ENCODE measurements around the gene MPP1.
A peak's percentile ranks its signal among the peaks of the same experiment; 100 is the strongest.

Gene MPP1

DNA sequence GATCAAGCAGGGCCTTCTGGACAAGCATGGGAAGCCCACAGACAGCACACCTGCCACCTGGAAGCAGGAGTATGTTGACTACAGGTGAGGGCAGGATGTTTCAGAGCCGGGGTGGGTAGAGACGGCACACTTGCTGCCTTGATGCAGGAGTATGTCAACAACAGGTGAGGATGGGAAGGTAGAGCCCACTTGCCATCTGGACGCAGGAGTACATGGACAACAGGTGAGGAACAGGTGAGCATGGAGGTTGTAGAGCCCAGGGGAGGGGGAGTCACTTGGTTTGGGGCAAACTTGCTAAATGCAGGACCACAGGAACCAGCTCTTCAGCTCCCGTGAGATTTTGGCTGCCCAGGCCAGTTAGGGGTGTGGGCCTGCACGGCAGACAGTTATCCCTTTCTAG is 30.7 kb downstream of the MPP1 start:
- no peak for DNase-seq

DNA sequence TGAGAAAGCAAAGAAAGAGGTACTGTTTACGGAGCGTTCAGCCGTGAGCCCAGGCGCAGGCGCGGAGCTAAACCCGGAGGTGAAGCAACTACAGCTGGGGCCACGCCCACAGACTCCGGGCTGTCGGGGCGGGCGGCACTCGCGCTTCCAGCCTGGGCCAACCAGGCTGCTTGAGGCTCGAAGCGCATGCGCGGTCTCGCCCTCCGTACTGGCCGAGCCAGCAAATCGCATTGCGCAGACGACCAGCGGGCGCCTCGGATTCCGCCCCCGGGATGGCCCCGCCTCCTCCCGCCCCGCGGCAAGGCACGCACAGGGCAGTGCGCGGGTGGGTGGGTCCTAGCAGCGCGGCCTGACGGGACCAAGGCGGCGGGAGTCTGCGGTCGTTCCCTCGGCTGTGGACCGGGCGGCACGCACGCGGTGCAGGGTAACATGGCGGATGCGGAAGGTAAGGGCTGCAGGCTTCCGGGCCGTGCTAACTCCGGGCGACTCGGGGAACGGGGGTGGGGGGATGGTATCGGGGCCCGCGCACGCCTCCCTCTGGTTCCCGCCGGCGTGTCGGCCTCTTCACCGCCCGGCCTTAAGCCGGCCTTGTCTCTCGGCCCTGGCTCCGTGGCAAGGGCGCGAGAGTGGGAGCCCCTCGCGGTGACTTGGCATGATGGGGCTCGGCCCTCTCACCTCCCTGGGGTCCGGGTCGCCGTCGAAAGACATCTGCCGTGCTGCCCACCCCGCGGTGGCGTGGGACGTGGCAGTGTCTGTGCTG is 42.6 kb downstream of the MPP1 start, which contains the start of gene DKC1:
Gene DKC1 (plus strand): TSS at position 328 of the 760 bp plus-strand sequence. CDS start 102 bp downstream, at position 430.
- peak; percentile 93 for DNase-seq

DNA sequence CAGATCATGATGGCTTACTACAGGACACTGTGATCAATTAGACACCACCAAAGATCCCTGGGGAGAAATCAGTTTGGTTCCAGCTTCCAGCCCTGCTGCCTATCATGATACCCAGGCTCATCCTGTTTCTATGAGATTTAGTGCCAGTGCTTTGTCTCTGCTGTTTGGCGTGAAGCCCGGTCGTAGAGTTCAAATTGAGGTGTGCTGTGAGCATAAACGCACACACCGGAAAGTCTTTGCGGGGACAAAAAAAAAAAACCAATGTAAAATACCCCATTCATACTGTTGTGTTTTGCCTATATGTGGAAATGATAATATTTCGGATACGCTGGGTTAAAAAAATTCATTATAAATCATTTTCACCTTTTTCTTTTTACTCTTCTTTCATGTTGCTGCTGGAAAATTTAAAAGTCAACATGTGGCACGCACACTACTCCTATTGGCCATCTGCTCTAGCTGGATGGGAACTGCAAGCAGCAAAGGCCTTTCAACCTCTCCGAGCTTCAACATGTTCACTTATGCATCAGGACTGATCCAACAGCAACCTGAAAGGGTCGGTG is 43.2 kb downstream of the MPP1 start:
- no peak for DNase-seq

DNA sequence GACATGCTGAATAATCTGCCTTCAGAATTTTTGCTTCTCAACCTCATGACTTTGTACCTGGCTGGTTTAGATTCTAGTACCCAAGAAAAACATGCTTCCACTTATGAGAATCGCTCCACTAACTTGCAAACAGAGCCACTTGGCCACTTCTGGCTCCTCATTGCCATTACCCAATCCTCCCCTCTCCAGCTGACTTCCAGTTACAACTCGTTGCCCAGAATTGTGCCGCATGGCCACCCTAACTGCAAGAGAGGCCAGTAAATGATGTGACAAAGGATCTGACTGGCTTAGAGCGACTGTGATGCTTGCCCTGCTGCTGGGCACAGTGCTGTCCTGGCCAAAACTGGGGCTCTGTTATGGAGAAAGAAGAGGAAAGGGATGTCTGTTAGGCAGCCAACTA is 46.6 kb downstream of the MPP1 start:
- DNase-seq: no peak

DNA sequence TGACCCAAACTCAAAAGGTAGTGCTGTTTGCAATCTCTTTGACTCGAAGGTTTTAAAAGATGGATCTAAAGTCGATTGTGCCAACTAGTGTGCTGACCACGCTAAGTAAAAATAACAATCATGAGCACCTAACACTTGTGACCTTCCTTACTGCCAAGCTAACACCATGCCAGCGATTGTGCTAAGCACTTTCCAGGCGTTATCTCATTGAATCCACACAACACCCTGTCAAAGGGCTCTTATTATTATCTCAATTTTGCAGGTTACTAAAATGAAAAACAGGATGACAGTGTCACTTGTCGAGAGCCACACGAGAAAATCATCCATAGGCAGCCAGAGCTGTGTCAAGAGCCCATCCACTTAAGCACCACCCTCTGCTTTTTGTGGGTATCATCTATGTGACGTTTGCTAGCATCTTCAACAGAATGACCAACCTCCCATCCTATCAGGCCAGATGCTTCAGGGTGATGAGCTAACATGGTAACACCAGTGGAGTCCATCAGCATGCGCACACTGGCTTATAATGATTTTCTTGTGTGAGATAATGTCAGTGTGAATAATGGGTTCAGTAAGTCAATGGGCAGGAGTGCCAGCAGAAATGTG is 53.5 kb downstream of the MPP1 start:
- DNase-seq: no peak

DNA sequence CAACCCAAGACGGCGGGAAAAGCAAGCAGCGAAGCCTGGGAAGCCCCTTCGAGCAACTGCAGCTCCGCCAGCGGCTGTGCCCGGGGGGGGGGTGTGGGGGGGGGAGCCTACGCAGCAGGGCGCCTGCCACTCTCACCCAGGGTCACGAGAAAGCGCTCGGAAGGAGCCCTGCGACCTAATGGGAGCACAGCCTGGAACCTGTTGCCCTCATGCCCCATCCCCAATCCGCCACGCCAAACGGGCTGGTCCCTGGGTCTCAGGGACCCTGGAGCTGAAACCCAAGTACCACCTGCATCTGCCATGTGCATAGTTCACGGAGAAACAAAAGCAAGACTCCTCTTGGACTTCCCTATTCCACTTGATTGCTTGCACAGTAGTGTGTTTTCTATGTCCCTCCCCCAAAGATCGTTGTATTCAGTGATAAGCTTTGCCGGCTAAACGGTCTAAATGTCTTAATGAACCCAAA is 54.0 kb downstream of the MPP1 start:
- no peak for DNase-seq

DNA sequence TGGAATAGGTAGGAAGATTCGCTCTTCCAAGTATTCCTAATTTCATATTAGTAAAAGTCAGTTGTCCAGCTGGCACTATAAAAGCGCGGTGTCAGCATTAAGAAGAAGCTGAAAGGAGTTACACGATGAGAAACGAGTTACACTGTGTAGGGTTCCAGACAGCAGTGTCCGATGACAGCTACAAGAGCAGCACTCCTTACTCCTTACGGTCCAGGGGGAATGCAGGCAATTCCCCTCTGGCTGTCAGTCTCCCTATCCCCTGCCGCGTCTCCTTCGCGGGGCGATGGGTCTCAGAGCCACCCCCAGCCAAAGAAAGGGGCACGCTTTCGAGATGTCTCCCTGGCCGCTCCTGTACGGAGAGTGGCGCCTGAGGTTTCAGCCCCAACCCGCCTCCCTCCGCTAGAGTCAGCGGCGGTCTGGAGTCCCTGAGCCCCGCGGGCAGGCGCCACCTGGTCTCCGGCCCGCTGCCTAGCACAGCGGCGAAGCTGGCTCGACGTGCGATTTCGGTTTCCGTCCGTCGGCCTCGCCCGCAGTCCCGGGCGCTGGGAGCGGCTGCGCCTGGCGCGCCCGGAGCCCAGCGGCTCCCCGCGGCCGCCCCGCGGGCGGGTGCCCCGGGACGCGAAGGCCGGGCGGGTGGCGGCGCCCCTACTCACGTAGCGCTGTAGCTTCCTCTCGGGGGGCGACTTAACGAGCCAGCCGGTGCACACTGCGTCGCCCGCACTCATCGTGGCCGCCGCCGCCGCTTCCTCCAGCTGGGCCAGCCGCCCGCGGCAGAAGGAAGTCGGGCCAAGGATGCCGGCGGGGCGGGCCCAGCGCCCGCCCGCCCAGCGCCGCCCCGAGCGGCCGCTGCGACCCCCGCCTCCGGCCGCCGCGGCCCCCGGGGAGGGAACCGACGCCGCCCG is 54.7 kb downstream of the MPP1 start, which contains the start of gene GAB3:
Gene GAB3 (minus strand): TSS at position 777 of the 902 bp plus-strand sequence. CDS start 52 bp downstream, at position 725.
- peak; percentile 54 for DNase-seq

DNA sequence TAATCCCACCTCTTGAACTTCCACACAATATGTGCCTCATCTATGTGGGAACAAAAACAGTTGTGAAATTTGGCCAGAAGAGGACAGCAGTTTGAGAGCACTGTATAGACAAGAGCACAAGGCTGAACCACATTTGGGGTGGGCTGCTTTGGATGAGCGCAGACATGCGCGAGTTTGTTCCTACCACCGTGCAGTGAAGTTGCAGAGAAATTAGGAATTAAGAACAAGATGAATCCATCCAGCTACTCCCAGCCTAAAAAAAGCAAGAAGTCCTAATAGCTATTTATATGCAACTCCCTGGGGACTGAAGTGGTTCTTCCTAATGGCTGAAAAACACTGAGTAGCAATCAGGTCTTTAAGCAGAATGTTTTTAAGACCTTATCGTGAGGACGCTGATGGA is 55.4 kb downstream of the MPP1 start:
- no peak for DNase-seq

DNA sequence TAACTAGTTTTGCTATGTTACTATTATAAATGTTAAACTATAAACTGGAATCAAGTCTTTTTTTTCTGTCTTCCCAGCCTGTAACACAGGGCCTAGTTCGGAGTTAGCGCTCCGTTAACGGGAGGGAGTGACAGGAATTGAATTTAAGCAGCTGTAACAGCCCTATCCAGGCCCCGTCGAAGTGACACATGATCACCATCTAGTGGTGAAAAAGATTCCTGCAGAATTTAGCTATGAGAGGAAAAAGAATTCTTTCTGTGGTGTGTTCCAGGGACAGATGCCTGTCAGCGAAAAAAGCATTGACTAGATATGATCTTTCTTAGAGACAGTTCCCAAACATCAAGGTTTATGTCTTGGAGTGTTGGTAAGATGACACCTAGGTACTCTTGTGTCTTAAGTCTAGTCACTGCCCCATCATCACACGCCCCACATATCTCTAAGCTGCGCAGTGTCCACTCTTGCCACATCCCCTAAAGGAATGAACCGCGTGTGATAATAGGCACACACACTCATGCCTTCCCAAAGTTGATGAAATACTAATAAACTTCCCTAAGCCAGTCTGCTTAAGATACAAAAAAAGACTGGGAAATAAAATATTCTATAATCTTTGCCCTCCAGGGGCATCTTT is 56.5 kb downstream of the MPP1 start:
- DNase-seq: peak; percentile 51

DNA sequence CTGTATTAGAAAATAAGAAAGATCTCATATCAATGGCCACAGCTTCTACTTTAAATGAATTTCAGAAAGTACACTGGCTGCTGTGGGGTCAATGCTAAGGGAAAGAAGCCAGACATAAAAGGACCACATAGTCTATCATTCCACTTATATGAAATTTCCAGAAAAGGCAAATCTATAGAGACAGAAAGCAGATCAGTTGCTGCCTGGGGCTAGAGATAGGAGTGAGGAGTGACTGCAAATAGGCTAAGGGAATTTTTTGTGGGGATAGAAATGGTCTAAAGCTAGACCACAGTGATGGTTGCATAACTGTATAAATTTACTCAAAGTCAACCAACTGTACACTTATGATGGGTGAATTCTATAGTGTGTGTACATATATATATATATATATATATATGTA is 62.7 kb downstream of the MPP1 start:
- no peak for DNase-seq

DNA sequence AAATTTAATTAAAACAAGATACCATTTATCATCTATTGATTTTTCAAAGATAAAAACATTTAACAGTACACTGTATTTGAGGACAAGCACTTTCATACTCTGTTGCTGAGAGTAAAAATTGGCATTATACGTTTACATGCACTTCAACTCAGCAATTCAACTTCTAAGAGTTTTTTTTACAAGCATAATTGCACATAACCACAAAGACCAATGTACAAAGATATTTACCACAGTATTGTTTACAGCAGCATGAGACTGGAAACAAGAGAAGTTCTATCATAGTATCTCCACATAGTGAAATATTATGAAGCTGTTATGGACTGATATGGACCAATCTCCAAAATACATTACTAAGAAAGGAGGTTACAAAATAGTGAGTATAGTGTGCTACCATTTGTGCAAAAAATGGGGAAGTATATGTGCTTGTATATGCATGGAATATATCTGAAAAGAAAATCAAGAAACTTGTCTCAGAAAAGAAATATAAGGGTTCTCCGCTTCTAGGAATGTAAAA is 65.3 kb downstream of the MPP1 start:
- no peak for DNase-seq

DNA sequence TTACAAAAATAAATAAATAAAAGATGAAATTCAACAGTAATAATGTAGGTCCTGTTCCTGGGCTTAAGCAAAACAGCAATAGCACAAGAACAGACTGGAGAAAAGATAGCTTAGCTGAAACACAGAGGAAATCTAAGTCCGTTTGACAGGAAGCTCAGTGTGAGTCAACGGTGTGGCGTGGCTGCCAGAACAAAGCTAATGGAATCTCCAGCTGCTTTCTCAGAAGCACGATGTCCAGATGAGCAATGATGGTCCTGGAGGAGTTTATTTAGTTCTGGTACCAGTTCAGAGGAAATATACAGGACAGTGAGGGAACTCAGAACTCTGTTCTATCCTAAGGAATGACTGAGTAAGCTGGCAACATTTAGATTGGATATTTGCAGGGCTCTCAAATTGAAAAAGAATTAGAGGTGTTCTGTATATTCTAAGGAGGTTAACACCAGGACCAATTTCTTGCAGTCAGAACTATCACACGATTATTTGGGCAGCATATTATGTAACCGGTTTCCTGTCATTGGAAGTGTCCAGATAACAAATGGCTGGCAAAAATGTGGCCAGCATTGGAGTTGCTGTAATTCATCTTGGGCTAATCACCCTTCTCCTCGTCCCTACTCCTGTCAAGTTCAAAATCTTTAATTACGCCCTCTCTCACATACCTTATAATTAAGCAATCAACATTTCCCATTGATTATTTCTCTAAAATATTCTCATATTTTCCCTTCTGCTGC is 67.1 kb downstream of the MPP1 start:
- no peak for DNase-seq

DNA sequence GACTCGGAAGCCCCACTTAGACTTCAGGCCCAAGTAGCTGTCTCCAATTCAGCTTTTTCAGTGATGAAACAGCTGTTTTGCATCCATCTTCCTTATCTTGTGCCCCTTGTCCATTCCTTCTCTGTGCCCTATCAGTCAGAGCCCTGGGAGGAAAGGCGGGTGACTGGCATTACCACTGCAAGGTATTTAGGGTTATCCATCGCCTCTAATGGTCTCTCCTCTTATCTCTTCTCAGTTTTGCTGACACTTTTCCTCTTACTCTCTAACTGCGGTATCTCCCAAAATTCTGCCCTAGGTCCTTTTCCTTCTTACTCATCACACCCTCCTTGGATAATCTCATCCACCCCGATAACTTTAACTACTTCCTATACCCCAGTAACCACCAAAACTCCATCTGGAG is 68.1 kb downstream of the MPP1 start:
- no peak for DNase-seq

DNA sequence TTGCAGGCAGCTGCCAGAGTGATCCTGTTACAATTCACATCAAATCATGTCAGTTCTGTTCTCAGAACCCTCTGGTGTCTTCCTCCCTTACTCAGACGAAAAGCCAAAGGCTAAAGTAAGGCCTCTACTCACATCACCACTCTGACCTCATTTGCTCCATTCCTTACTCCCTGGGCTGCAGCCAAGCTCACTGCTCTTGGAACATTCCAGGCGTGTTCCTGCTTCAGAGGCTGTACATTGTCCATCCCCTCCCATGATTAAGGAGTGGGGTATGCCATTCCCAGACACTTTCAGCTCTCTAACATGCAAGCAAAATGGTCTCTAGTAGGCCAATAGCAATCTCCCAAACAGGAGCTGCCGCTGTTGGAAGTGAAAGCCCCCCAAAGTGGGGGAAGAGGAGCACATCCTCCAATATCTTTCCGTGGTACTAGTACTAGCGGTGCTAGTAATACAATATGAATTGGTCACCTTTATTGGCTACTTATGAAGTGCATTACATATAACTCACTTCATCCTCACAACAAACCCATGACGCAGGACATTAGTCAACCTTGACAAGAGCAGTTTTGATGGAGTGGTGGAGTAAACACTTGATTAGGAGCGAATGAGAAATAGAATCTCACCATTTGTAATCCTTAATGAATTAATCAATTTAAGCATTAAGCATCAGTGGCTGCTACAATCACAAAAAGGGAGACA is 69.4 kb downstream of the MPP1 start:
- DNase-seq: no peak

DNA sequence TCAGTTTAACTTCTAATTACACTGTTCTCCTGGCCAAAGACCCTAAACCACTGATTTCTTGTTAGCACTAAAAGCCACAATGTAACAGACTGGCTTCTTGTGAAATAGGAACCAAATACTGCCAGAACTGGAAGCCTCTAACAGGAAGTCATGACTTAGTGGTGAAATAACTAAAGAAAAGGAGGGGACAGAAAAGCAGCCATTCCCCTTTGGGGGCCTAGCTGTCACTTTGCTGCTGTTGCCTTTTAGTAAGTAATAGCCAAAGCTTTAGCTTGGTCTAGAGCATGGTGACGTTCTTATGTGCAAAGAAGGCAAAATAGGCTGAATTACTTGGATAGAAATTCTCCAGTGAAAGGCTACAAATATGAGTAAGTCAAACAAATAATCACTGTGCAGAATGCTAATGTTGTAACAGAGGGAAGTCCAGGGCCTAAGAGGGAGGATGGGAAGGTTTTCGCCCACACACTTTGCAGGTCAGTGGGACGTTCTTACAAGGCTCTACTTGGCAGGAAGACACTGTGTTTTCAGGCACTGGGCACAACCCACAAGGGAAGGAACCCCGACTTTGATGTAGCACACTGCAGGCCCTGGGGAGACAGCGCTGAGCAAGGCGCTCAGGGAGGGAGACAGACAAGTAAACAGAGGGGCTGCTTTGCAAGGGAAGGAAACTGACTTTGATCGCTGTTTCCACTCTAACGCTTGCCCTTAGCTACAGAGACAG is 71.1 kb downstream of the MPP1 start:
- DNase-seq: no peak

DNA sequence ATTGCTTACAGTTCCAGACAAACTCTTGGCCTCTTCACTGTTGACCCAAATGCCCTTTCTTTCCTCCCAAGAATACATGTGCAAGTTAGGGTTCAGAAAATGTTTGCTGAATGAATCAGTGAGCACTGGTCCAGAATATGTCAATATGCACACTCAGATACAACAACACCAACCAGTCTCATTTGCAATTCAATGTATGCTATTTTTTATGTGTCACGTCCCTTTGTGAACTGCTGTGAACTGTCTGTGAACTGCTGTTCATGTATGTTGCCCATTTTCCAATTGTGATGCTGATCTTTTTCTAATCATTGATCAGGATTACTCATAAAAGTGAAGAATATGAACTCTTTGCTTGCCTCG is 72.2 kb downstream of the MPP1 start:
- DNase-seq: no peak

DNA sequence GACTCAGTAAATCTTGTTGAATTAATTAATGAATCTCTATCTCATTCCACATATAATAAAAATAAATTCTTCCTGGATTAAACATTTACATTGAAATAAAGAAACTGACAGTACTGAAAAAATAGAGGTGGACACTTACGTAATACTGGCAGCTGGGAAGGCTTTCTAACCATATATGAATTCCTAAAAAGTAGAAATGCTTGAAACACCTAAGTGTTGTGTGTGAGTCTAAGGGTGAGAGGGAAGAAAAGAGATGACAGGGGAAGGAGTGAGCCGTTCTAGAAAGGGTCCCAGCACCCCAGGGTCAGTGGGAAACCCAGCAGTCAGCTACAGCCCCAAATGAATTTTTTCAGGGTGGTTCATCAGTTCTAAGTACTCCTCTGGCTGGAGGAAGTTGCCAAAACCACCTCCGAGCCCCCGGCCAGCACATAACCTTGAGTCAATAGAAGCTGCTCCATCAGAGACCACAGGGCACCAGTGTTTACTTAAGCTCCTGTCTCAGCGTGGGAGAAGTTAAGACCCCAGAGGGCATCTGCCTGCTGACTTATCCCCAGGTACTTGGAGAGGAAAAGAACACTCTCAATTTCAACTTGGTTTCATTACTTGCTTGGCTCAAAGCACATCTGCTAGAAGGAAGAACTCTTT is 72.7 kb downstream of the MPP1 start:
- DNase-seq: no peak

DNA sequence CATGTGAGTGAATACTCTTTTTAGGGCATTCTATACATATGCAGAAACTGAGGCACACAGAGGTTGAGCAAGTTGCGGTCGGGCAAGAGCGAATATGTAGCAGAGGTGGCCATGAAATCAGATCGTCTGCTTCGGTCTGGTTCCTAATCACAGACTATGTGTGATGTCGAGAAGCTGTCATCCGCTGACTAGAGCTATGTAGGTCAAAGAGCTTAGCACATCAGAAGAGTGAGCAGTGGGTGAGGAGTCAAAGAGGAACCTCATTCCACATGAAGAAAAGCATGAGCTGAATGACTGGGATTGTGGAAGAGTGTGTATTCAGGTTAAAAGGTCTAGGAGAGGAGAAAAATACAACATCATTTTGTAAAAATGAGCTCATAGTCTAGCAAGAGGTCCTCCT is 73.4 kb downstream of the MPP1 start:
- no peak for DNase-seq

DNA sequence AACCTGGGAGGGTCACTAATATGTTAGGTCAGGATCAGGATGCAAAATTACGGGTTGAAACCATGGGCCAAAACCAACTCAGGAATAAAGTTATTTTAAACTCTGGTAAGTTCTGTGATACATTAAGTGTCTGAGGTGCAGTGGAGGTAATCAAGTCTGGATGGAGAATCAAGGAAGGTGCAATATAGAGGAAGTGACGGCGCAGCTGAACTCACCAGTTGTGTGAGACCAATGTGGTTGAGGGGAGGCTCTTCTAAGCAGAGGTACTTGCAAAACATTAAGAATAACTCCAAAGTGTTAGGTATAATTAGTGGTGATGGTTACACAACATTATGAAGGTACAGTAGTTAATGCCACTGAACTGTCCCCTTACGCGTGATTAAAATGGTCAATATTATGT is 74.1 kb downstream of the MPP1 start:
- no peak for DNase-seq
